AG10803 (cell line): ENCODE results near the gene THOC6.

Experiments used
- DNase-seq: peaks from one replicate; pipeline ENCODE4 v3.0.0; 2010; ENCODE audit warnings: low read depth
- H3K4me3 ChIP-seq: 2 replicates; pipeline ENCODE4 v1.5.1; 2011; ENCODE audit warnings: mild to moderate bottlenecking, low read length, control low read depth
- CTCF ChIP-seq: conservative IDR thresholded peaks from 2 replicates; pipeline ENCODE4 v1.5.1; 2011; ENCODE audit warnings: mild to moderate bottlenecking, low read length, control low read depth, inconsistent platforms

Gene THOC6

GRCh38 chr16:2985462-2985861, 38.4 kb upstream of the THOC6 start:
- DNase-seq, result no peak
- no peak overlapping the region for H3K4me3 ChIP-seq

GRCh38 chr16:2985893-2986355, 37.9 kb upstream of the THOC6 start:
- DNase-seq, result no peak
- TF ChIP-seq CTCF, result no peak

More at GRCh38 chr16:2985462-2985861, 38.4 kb upstream of the THOC6 start:
- TF ChIP-seq CTCF, result no peak

DNA sequence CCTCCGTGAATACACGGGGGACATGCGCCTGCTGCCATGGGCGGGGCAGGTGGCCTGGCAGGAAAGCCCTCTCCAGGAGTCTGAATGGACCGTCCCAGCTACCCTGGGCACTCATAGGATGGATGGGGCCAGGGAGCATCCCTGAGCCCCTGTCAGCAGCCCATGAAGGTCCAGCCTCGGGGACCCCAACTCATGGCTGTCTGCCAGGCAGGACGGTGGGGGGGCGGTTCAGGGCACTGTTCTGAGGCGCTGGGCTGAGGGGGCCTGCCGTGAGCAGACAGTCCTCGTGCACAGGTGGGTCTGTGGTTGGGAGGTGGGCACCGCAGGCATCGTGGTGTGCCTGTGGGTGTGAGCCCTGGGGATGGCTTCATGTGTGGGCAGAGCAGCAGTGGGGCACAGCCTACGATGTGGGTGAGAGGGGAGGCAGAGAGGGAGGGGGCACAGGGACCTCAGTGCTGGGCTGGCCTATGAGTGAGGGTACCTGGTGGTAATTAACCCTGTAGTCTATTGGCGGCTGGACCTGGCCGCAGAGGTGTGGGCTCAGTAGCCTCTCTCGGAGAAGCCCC, 37.1 kb upstream of the THOC6 start:
- no peak overlapping the region for H3K4me3 ChIP-seq
- DNase-seq, result no peak
- TF ChIP-seq CTCF, result no peak

More at GRCh38 chr16:2985893-2986355, 37.9 kb upstream of the THOC6 start:
- H3K4me3 ChIP-seq, result no peak overlapping the region

GRCh38 chr16:2987286-2987685, 36.5 kb upstream of the THOC6 start:
- DNase-seq, result no peak
- no peak overlapping the region for H3K4me3 ChIP-seq
- TF ChIP-seq CTCF, result no peak

DNA sequence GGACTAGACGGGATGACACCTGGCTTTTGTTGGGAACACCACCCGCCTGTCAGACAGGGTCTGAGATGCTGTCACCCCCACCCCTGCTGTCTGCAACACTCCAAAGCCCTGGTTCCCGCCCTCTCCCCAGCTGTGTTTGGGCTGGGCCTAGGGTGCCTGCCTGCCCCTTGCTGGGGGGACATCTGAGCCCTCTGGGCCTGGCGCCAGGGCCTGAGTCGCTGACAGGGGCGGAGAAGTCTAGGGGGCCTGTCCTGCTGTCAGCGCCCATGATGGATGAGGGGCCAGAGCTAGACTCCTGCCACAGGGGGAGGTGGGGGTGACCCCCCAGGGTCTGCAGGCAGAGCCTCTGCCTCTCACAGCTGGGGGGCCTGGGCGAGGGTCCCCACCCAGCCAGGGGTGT, 36.0 kb upstream of the THOC6 start:
- no peak for TF ChIP-seq CTCF
- DNase-seq, result no peak

GRCh38 chr16:2988590-2989099, 35.2 kb upstream of the THOC6 start:
- H3K4me3 ChIP-seq, result no peak overlapping the region
- DNase-seq, result no peak
- no peak for TF ChIP-seq CTCF

More for the DNA sequence above, 36.0 kb upstream of the THOC6 start:
- no peak overlapping the region for H3K4me3 ChIP-seq

- TF ChIP-seq CTCF, result no peak
- no peak overlapping the region for H3K4me3 ChIP-seq
- DNase-seq, result no peak
Measured at GRCh38 chr16:2990891-2991290, 32.9 kb upstream of the THOC6 start.
